Endothelial cell of umbilical vein (primary cell): ENCODE data around the gene NKD1. TPM values are rescaled to one million over a fixed set of nuclear protein-coding genes. Genes with fewer than 3 reads are reported as not detected.

ENCODE experiments used
- BruUV-seq: library from RNA; stranded (reverse); fragments of 400-500 nt; replicated peaks from 2 replicates; lab custom pipeline; 2021; lab: Mats Ljungman, UMichigan
- CTCF ChIA-PET: fragments of 300-600, 350-600 bp; sonication (Branson Sonifier 250); formaldehyde crosslinking; loops from one replicate; lab custom pipeline; 2021; ENCODE audit warnings: antibody characterized with exemption, inconsistent platforms; lab: Charles Lee
- POLR2A ChIA-PET: fragments of 300-600, 350-600 bp; sonication (Branson Sonifier 250); formaldehyde crosslinking; loops from one replicate; lab custom pipeline; 2021; ENCODE audit warnings: antibody characterized with exemption, inconsistent platforms; lab: Charles Lee
- DNase-seq: peaks from one replicate; pipeline ENCODE4 v3.0.0-alpha.2; 2011; ENCODE audit warnings: low read depth, low spot score
- FAIRE-seq: peaks from 2 replicates; lab custom pipeline; 2011; peaks lifted over from hg19 to GRCh38; lab: Jason Lieb, UNC
- H2AFZ ChIP-seq: 2 replicates; pipeline ENCODE4 v1.6.0; 2012; ENCODE audit warnings: low read depth, low read length, control low read depth, inconsistent platforms
- H3K27ac ChIP-seq: 2 replicates; pipeline ENCODE4 v1.5.1; 2011; ENCODE audit warnings: low read depth, mild to moderate bottlenecking, control low read depth, low read length, moderate library complexity; ENCODE audit not compliant: insufficient read depth
- H3K27me3 ChIP-seq, 2 experiments: 2 replicates each; pipeline versions ENCODE4 v1.6.0 to v1.6.1; 2011; ENCODE audit warnings: low read length in 2 of 2, mixed read lengths in 1 of 2; ENCODE audit not compliant: control insufficient read depth in 2 of 2, insufficient read depth in 2 of 2
- H3K36me3 ChIP-seq, 2 experiments: 2 replicates in 1 of 2; 3 replicates in 1 of 2; pipeline ENCODE4 v1.5.1; 2011; ENCODE audit warnings: low read length in 2 of 2, mild to moderate bottlenecking in 1 of 2, moderate library complexity in 1 of 2; ENCODE audit not compliant: control insufficient read depth in 2 of 2, insufficient read depth in 2 of 2; ENCODE audit errors: extremely low read depth in 1 of 2
- H3K4me1 ChIP-seq: 3 replicates; pipeline ENCODE4 v1.5.1; 2011; ENCODE audit warnings: mild to moderate bottlenecking, low read length; ENCODE audit not compliant: control insufficient read depth, insufficient read depth; ENCODE audit errors: extremely low read depth
- H3K4me2 ChIP-seq: 2 replicates; pipeline ENCODE4 v1.6.1; 2011; ENCODE audit warnings: low read length, control low read depth, mixed read lengths; ENCODE audit not compliant: insufficient read depth
- H3K4me3 ChIP-seq, 3 experiments: fragments of 200-600 bp in 1 of 3; sonication (generic), shearing (Covaris generic) in 1 of 3; replicated peaks in 1 of 3; 2 replicates each; pipeline ENCODE4 v1.5.1; 2011 to 2016; ENCODE audit warnings: control low read depth in 3 of 3, low read length in 3 of 3, mild to moderate bottlenecking in 2 of 3, inconsistent platforms in 1 of 3, low read depth in 1 of 3, moderate library complexity in 1 of 3; ENCODE audit not compliant: insufficient read depth in 1 of 3
- H3K79me2 ChIP-seq: 2 replicates; pipeline ENCODE4 v1.6.0; 2012; ENCODE audit warnings: low read length, inconsistent platforms; ENCODE audit not compliant: control insufficient read depth, insufficient read depth
- H3K9ac ChIP-seq: replicated peaks from 2 replicates; pipeline ENCODE3; 2011; ENCODE audit warnings: low read length, control low read depth; ENCODE audit not compliant: insufficient read depth; ENCODE audit errors: extremely low read depth
- H3K9me1 ChIP-seq: replicated peaks from 3 replicates; pipeline ENCODE4 v1.6.0; 2011; ENCODE audit warnings: mild to moderate bottlenecking, low read length; ENCODE audit not compliant: control insufficient read depth, insufficient read depth; ENCODE audit errors: extremely low read depth
- H3K9me3 ChIP-seq: replicated peaks from 2 replicates; pipeline ENCODE4 v1.5.1; 2012; ENCODE audit warnings: low read length, inconsistent platforms; ENCODE audit not compliant: control insufficient read depth, insufficient read depth
- H4K20me1 ChIP-seq: replicated peaks from 2 replicates; pipeline ENCODE3; 2011; ENCODE audit warnings: mild to moderate bottlenecking, low read length; ENCODE audit not compliant: control insufficient read depth, insufficient read depth; ENCODE audit errors: extremely low read depth
- EZH2 ChIP-seq: IDR thresholded peaks from 2 replicates; pipeline ENCODE4 v1.6.1; 2012; ENCODE audit warnings: borderline replicate concordance, low read depth, mild to moderate bottlenecking, moderate library complexity, low read length, inconsistent platforms; ENCODE audit not compliant: severe bottlenecking
- FOS ChIP-seq: IDR thresholded peaks from 2 replicates; pipeline ENCODE4 v1.6.1; 2011; ENCODE audit warnings: mild to moderate bottlenecking, low read length, moderate library complexity, borderline replicate concordance; ENCODE audit not compliant: insufficient read depth
- GATA2 ChIP-seq: IDR thresholded peaks from 2 replicates; pipeline ENCODE4 v1.7.0; 2011; ENCODE audit warnings: low read depth, mild to moderate bottlenecking, moderate library complexity, mixed read lengths, low read length; ENCODE audit not compliant: insufficient read length, insufficient read depth
- JUN ChIP-seq: IDR thresholded peaks from 2 replicates; pipeline ENCODE4 v1.6.1; 2011; ENCODE audit warnings: borderline replicate concordance, low read depth; ENCODE audit not compliant: insufficient read length, insufficient read depth
- MYC ChIP-seq: IDR thresholded peaks from one replicate; pipeline ENCODE4 v1.6.1; 2011; ENCODE audit warnings: mild to moderate bottlenecking, low read depth, low read length
- POLR2A ChIP-seq: IDR thresholded peaks from 2 replicates; pipeline ENCODE4 v1.6.1; 2012; ENCODE audit warnings: low read depth, mild to moderate bottlenecking, control low read depth, low read length
- POLR2AphosphoS5 ChIP-seq: IDR thresholded peaks from 2 replicates; pipeline ENCODE4 v1.6.1; 2012; ENCODE audit warnings: low read depth, mild to moderate bottlenecking, control low read depth, low read length, moderate library complexity; ENCODE audit not compliant: insufficient read depth
- dilution Hi-C: fragments of 300-500 bp; cut with MboI; formaldehyde crosslinking; loops from one replicate; pipeline ENCODE4 v1.15.0; 2019; ENCODE audit warnings: low sequenced_read_pairs; ENCODE audit not compliant: extremely low pct_ligation_motif_present
- intact Hi-C: fragments of 100-400 bp; cut with micrococcal nuclease; formaldehyde crosslinking; loops from one replicate; pipeline ENCODE4 v1.10.0; 2022
- polyA plus RNA-seq, 4 experiments: library from polyadenylated mRNA; depleted of rRNA in 3 of 4; stranded (reverse) in 3 of 4; unstranded in 1 of 4; fragments of >200 nt; gene quantifications; 2 replicates each; pipeline versions ENCODE4 v1.2.1 to v1.2.3, GENCODE V29; 2011 to 2012; ENCODE audit warnings: missing spikeins in 1 of 4
- total RNA-seq: library from RNA; stranded (reverse); gene quantifications from 2 replicates; pipeline ENCODE4 v1.2.3, GENCODE V29; 2021
- TF ChIP-seq, protein P1 (sequence below), 2 donors: IDR thresholded peaks; 1 replicate in 1 of 2; 2 replicates in 1 of 2; pipeline ENCODE4 v1.5.1; 2011; ENCODE audit warnings: low read length in 2 of 2, mild to moderate bottlenecking in 2 of 2, moderate library complexity in 2 of 2, control low read depth in 1 of 2, inconsistent platforms in 1 of 2, low read depth in 1 of 2; ENCODE audit not compliant: insufficient read depth in 1 of 2; ENCODE audit errors: extremely low read depth in 1 of 2
- TF ChIP-seq, protein P2 (sequence below): IDR thresholded peaks from 2 replicates; pipeline ENCODE4 v1.6.1; 2011; ENCODE audit not compliant: insufficient read depth, insufficient read length

NKD1 gene
- total and polyA plus RNA-seq, 2 donors (not counting 3 experiments of a cell fraction or from before 2014, with no cell fraction given): not detected

DNA sequence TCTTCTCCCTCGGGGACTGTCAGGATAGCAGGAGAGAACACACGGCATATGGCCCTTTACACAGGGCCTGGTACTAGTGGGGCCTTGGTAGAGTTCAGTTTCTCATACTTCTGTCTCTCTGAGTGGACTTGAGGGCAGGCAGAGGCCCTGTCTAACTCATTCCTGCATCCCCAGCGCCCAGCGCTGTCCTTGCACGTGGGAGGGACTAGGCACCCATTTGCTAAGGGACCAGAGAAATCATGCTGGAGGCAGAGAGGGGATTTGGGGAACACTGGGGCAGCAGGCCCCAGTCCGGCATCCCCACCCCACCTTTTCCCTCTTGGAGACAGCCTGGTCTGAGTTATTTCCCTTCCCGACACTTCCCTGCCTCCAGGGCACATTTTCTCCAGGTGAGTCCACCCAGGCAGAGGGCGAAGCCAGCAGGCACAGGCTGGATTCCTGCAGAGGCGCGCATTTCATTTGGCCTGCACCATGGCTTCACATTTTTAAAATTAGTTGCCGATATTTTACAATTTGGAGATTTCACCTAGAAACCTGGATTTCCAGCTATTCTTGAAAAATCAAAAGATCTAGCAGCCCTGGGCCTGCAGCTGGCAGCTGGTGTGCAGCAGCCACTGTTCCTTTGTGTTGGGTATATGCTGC, 9.7 kb upstream of the NKD1 start:
- FAIRE-seq: no peak
- no peak overlapping the region for H3K9ac ChIP-seq
- dilution Hi-C loops: no loop called here

More for the DNA sequence above, 9.7 kb upstream of the NKD1 start:
- Histone ChIP-seq H3K27me3 (peaks cover 0 to 4% of the 10 kb centered on the region in 2 experiments), H2AFZ (no peak overlapping the region), H3K9me3 (no peaks in the 10 kb centered on the region), H3K36me3 (no peaks in the 10 kb centered on the region), H3K9me1 (no peaks in the 10 kb centered on the region), H3K4me3 (no peak overlapping the region), H4K20me1 (no peaks in the 10 kb centered on the region), H3K4me1 (no peaks in the 10 kb centered on the region), H3K4me2 (no peak overlapping the region), H3K27ac (no peak overlapping the region), H3K79me2 (no peaks in the 10 kb centered on the region)
- BruUV-seq: no TSS peak
- POLR2A ChIA-PET: no interaction called here
- intact Hi-C loops: no loop called here
- TF ChIP-seq MYC: no peak
- TF ChIP-seq GATA2: no peak
- no peak for TF ChIP-seq JUN
- TF ChIP-seq POLR2AphosphoS5: no peak
- TF ChIP-seq POLR2A: no peak
- TF ChIP-seq EZH2: no peak
- TF ChIP-seq, protein P1, sequence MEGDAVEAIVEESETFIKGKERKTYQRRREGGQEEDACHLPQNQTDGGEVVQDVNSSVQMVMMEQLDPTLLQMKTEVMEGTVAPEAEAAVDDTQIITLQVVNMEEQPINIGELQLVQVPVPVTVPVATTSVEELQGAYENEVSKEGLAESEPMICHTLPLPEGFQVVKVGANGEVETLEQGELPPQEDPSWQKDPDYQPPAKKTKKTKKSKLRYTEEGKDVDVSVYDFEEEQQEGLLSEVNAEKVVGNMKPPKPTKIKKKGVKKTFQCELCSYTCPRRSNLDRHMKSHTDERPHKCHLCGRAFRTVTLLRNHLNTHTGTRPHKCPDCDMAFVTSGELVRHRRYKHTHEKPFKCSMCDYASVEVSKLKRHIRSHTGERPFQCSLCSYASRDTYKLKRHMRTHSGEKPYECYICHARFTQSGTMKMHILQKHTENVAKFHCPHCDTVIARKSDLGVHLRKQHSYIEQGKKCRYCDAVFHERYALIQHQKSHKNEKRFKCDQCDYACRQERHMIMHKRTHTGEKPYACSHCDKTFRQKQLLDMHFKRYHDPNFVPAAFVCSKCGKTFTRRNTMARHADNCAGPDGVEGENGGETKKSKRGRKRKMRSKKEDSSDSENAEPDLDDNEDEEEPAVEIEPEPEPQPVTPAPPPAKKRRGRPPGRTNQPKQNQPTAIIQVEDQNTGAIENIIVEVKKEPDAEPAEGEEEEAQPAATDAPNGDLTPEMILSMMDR (IDR thresholded peaks at IDR 0.05; ENCODE audit: extremely low read depth in 1 of 2, insufficient read depth in 1 of 2, low read depth in 1 of 2, low read length in 2 of 2): no peak
- TF ChIP-seq FOS: no peak
- TF ChIP-seq, protein P2, sequence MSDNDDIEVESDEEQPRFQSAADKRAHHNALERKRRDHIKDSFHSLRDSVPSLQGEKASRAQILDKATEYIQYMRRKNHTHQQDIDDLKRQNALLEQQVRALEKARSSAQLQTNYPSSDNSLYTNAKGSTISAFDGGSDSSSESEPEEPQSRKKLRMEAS: no peak
- DNase-seq: no peak
- CTCF ChIA-PET: interaction anchor here (1.0 kb wide), 1 partner anchor 268 kb away, joined by 3 read pairs; no protein-coding TSS in a partner anchor
